M059J (cell line): ENCODE data around the gene TMEM120B. TPM values are rescaled to one million over a fixed set of nuclear protein-coding genes. Genes with fewer than 3 reads are reported as not detected.
"Not testable (repeated sequence)": the region's sequence is repeated elsewhere in the genome, so short reads cannot be mapped to it uniquely, and the experiment has no call there.

Experiments used
- DNase-seq: peaks from one replicate; pipeline ENCODE4 v3.0.0-alpha.2; 2012; ENCODE audit warnings: low read depth
- total RNA-seq: library from RNA; depleted of rRNA; stranded (reverse); fragments of >200 nt; shearing (Covaris generic); gene quantifications from 2 replicates; pipeline ENCODE4 v1.2.3, GENCODE V29; 2014; rRNA removed

Gene TMEM120B
- total RNA-seq, result 6.3 and 8.3 TPM in 2 replicates

DNA sequence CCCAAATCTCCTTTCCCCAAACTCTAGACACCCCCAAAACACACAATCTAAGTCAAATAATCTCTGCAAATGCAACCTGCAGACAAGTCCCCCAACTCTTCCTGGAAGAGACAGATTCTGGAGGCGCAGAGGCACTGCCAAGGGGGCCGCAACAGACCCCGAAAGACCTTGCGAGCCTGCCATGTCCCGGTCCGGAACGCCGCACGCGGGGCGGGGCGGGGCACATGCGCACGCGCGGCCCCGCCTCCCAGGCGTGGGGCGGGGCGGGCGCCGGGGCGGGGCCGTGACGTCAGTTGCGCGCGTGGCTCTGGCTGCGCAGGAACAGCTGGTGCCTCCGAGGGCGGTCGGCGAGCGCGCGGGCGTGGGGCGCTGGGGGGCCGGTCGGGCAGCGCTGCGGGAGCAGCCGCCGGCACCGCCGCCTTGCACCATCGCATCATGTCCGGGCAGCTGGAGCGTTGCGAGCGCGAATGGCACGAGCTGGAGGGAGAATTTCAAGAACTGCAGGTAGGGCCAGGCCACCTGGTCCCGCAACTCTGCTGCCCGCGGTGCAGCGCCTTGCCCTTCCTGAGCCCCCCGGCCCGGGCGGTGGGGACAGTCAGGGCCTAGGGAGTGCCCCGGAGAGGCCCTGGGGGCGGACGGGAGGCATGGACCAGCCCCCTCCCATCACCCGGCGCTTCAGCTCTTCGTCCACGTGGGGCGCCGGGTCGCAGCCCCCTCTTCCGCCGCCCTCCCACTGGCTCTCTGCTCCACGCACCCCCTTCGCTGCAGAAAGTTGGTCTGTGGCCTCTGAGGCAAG, at the start of gene TMEM120B:
TMEM120B (plus strand) TSS at position 292 of the 796 bp plus-strand sequence; CDS start at position 436, 144 bp downstream.
- DNase-seq, result peak; percentile 59

DNA sequence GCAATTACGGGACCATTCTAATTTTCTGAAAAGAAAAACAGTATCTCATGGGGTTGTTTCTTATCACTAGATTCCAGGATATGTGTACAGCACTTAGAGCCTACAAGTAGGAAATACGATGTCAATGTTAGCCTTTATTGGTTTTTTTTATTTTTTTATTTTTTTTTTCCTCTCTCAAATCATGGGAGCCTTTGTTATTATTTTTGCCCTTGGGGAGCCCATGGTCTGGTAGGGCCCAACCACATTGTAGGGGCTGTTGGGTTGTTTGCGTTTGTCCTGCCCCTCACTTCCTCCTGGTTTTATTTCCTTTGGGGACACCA, 49.0 kb upstream of the TMEM120B start:
- no peak for DNase-seq

DNA sequence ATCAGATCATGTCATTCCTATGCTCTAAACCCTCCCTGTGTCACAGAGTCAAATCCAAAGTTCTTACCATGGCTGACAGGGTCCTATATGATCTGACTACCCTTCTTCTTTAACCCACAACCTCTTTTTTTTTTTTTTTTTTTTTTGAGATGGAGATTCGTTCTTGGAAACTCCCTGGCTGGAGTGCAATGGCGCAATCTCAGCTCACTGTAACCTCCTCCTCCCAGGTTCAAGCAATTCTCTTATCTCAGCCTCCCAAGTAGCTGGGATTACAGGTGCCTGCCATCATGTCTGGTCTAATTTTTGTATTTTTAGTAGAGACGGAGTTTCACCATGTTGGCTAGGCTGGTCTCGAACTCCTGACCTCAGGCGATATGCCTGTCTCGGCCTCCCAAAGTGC, 45.7 kb upstream of the TMEM120B start:
- DNase-seq, result not testable (repeated sequence)

DNA sequence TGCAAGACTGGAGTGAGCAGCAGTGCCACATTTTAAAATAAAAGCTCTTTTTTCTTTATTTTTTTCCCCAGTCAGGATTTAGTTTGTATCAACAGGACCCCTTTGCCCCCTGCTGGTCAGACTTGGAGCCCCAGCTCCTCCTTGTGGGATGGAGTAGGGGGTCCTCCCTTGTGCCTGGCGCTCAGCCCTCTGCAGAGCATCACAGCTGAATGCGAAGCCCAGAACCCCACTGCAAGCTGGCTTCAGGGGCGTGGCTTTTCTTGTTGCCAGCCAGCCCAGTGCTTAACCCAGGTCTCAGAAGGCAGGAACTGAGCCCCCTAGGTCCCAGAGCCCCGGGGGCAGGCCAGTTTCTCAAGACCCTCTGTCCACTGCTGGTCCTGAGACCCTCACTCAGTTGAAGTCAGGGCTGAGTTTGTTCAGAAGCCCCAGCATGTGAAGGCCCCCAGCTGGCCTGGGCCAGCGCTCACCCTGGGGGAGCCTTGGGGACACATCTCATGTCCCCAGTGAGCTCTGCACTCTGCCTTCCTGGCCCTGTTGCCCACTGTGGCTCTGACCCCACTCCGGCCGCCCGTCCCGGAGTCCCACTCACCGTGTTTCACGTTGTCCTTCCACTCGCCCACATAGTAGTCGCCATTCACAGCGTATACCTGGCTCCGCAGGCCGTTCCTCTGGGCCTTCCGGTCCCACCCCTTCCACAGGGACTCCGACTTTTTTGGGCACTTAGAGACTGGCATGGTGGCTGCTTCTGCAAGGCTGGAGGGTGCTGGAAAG, 43.6 kb upstream of the TMEM120B start:
- DNase-seq, result peak; percentile 22

DNA sequence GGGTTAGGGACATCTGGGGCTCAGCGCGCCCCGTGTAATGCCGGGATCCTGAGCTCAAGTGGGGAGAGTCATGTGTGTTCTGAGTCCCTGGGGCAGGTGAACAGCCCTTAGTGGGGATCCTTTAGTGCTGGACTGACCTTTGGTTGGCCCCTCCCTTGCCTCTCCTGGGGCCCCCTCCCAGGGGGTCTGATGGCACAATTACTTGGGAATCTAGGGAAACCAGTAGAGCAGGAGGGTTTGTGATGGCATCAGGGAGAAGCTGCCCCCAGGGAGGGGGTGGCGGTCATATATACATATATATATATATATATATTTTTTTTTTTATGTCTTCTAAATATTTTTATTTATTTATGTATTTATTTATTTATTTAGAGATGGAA, 43.0 kb upstream of the TMEM120B start, which contains the start of gene MORN3:
MORN3 (minus strand) TSS at position 134 of the 380 bp plus-strand sequence. CDS start 171 bp downstream, outside the sequence.
- no peak for DNase-seq

DNA sequence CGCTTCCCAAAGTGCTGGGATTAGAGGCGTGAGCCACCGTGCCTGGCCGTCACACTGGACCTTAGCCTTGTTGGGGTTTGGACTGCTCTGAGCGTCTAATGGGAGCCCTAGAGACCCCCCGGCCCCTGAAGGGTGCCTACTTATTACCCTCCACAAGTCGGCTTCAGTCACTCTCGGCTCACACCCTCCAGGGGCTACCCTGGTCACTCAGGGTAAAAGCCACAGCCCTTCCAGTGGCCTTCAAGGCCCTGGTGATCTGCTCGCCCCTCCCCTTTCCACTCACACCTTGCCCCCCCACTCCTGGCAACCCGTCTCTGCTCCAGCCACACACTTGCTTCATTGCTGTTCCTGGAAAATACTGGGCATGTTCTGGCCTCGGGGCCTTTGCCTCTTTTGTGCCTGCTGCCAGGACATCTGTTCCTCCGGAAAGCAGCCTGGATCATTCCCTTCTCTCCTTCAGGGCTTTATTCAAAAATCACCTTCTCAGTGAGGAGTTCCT, 39.5 kb upstream of the TMEM120B start:
- DNase-seq, result peak; percentile 52

DNA sequence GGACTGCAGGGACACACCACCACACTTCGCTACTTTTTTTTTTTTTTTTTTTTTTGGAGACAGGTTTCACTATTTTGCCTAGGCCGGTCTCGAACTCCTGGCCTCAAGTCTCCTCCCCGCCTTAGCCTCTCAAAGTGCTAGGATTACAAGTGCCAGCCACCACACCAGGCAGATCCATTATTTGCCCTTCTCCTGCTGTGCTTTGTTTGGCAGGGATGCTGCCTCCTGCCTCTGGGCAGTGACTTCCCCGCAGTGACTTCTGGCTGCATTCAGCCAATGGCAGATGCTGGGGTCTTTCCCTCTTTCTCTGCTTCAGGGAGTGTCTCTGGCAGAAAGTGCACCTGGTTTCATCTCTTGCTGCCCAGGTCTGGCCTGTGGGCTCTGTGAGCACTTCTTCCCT, 36.4 kb upstream of the TMEM120B start:
- no peak for DNase-seq

DNA sequence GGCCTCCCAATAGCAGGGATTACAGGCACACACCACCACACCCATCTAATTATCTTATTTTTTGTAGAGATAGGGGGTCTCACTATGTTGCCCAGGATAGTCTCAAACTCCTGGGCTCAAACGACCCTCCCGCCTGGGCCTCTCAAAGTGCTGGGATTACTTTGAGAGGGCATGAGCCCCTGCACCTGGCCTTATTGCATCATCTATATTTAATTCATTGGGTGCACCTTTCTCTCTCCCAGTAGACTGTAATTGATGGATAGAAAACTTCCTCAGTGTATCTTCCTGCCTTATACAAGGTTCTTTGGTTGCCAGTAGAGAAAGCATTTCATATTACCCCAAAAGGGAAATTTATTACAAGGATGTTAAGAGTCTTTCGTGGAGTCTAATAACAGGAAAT, 34.2 kb upstream of the TMEM120B start:
- no peak for DNase-seq

DNA sequence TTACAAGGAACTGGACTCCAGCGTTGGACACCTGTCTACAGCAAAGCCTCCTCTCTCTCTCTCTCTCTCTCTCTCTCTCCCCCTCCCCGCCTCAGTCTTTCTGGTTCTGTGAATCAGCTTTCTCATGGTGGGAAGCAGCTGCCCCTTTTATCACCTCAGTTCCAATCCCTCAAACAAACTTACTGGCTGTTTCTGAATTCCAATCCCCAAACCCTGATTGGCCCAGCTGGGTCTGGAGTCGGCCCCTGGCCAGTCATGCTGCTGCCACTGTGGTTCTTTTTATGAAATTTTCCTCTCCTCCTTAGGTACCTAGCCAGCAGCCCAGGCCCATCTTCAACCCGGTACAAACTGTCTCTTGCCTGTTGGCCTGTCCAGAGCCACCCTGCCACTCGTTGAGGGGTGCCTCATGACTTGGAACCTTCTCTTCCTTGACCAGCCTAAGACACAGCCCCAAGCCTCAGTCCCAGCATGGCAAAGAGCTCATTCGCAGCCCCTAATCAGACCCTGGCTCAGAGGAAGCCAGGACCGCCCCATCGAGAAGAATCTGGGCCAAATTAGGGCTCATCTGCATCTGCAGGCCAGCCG, 33.7 kb upstream of the TMEM120B start:
- DNase-seq, result no peak

DNA sequence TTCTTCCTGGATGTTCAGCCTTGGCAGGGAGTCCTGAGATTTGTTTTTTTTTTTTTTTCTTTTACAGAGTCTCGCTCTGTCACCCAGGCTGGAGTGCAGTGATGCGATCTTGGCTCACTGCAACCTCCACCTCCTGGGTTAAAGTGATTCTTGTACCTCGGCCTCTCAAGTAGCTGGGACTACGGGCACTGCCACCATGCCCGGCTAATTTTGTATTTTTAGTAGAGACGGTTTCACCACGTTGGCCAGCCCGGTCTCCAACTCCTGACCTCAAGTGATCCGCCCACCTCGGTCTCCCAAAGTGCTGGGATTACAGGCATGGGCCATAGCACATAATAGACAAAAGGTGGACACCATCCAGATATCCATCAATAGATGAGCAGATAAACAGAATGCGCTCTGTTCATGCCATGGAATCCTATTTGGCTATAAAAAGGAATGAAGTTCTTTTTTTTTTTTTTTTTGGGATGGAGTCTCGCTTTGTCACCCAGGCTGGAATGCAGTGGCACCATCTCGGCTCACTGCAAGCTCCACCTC, 32.8 kb upstream of the TMEM120B start:
- not testable (repeated sequence) for DNase-seq

DNA sequence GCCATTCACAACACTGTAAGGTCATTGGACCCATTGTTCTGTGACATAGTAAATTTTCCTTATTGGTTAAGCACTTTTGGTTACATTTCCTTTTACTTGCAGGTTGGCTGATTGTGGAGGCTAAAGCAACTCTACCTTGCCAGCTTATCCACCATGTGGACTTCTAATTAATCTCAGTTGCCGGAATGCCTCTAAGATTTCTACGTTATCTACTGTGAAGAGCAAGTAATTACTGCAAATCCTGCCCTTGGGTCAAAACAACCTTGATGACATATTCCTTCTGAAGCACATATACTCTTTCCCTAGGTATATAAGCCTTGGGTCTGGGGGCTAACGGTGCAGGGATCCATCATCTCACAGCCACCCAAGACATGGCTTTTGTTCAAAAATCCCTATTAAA, 23.6 kb upstream of the TMEM120B start:
- DNase-seq, result no peak

DNA sequence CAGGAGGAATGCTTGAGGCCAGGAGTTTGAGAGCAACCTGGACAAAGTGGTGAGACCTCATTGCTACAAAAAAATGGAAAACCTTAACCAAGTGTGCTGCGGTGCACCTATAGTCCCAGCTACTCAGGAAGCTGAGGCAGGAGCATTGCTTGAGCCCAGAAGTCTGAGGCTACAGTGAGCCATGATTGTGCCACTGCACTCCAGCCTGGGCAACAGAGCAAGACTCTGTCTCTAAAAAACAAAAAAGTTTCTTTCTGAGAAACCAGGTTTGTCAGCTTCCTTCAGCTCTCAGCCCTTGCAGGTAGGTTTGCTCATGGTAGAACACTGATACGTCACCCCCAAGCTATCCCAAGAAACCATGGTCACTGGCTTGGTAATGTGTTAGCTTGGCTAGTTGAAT, 23.1 kb upstream of the TMEM120B start:
- DNase-seq, result no peak

DNA sequence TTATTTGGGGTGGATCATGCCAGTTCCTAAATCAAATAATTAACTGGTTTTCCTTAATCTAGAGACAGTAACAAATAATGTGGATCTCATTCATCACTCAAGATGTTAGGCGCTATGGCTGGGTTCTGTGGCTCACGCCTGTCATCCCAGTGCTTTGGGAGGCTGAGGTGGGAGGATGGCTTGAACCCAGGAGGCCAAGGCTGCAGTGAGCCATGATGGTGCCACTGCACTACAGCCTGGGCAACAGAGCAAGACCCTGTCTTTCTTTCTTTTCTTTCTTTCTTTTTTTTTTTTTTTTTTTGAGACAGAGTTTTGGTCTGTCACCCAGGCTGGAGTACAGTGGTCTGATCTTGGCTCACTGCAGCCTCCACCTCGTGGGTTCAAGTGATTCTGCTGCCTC, 19.8 kb upstream of the TMEM120B start:
- not testable (repeated sequence) for DNase-seq

DNA sequence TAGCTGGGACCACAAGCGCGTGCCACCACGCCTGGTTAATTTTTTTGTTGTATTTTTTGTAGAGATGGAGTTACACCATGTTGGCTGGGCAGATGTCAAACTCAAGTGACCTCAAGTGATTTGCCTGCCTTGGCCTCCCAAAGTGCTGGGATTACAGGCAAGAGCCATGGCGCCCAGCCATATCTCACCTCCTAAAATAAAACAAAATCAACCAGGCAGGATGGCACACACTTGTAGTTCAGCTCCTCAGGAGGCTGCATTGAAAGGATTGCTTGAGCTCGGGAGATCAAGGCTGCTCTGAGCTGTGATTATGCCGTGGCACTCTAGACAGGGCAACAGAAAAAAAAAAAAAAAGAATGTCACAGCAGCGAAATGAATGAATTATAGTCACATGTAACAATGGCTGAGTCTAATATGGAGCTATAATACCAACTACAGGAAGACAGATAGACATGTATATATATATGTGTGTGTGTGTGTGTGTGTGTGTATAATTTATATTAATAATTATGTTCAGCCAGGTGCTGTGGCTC, 19.3 kb upstream of the TMEM120B start:
- no peak for DNase-seq

DNA sequence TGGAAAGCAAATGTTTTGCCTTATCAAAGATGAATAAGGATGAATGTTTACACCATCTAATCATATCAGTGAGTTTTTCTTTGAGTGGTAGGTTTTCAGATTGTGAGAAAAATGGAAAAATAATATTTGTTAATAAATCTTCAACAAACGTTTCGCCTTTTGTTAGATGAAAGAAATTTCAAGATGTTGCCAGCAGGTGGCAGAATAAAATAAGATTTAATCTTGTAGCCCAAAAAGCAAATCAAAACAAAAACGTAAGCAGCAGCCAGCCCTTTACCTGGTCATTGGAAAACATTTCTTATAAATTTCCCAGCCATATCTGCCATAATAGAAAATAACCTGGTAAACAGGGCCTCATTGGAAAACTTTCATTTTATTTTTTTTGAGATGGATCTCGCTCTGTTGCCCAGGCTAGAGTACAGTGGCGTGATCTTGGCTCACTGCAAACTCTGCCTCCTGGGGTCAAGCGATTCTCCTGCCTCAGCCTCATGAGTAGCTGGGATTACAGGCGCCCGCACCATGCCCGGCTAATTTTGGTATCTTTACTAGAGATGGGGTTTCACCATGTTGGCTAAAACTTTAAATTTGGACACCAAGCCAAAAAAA, 15.4 kb upstream of the TMEM120B start:
- peak; percentile 54 for DNase-seq

DNA sequence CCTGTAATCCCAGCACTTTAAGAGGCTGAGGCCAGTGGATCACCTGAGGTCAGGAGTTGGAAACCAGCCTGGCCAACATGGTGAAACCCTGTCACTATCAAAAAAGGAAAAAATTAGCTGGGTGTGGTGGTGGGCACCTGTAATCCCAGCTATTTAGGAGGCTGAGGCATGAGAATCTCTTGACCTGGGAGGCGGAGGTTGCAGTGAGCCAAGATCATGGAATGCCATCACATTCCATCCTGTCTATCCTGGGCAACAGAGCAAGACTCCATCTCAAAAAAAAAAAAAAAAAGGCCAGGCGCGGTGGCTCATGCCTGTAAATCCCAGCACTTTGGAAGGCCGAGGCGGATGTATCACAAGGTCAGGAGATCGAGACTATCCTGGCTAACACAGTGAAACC, 14.7 kb upstream of the TMEM120B start:
- DNase-seq, result not testable (repeated sequence)

DNA sequence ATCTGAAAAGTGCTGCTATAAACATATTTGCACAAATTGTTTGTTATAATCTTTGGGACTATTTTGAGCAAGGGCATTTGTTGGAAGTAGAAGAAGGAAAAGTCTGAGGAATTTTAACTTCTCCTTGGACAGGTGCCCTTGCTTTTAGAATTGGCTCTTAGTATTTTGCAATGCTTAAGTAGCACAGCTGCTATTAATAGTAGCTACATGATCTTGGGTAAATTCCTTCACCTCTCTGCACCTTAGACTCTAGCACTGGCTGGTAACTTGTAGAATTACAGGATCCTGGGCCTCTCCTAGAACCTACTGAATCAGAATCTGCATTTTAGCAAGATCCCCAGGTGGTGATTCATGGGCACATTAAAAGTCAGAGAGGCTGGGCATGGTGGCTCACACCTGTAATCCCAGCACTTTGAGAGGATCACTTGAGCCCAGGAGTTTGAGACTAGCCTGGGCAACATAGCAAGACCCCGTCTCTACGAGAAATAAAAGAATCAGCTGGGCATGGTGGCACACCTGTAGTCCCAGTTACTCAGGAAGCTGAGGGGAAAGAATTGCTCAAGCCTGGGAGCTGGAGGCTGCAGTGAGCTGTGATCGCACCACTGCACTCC, 10.8 kb upstream of the TMEM120B start:
- no peak for DNase-seq

DNA sequence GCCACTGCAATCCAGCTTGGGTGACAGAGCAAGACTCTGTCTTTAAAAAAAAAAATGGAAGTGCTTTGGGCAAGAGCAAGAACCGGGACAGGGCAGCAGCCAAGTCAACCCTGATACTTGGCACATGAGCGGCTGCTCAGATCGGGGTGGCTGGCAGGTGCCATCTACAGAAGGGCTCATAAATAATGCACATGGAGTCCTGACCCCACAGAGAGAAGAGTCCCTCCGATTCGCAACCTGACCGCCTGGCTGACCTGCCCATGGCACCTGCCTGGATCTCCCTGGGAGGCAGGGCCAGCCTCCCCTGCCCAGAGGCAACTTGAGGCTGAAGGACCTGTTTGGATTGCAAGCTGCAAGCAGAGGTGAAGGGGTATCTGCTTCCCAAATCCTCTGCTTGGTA, 9.6 kb upstream of the TMEM120B start:
- no peak for DNase-seq

DNA sequence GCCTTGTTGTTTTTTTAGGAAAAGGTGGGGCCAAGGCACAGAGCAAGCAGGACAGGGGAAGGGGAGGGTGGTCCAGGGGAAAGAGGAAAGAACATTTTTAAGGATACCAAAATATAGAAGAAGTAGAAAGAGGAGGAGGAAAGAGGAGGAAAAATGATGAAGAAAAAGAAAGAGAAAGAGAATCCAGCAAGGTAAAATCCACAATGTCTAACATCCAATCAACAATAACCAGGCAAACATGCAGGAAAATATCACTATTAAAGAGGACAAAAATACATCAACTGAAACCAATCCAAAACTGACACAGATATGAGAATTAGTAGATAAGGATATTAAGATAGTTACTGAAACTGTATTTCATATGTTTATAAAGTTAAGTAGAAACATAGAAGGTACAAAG, 7.0 kb upstream of the TMEM120B start:
- DNase-seq, result no peak

DNA sequence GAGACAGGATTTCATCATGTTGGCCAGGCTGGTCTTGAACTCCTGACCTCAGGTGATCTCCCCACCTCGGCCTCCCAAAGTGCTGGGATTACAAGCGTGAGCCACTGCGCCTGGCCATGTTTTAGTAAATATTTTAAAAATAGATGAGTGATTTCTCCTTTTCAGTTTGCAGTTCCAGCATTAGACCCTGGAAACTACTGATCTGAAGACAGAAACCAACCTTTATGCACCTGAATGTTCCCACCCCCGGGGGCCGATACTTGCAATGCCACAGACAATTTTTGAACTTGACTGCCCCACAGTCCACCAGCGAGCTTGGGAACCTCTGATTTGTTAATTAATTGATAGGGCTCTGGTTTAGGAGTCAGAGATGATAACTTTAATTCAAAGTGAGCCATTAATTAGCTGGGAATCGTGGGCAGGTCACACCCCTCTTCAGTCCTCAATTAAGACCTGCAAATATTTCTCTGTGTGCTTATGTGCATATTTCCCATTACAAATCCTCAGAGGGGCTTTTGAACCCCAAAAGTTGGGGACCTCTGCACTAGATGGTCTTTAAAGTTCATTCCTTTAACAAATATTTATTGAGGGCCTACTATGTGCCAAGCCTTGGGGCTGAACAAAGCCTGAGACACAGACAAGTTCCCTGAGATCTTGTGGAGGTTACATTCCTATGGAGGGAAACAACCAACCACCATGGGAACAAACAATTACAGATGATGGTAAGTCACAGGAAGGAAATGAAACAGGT, 4.1 kb upstream of the TMEM120B start:
- no peak for DNase-seq
